ENCODE measurements around the gene PCDHGA8.
"Not testable (repeated sequence)": the region's sequence is repeated elsewhere in the genome, so short reads cannot be mapped to it uniquely, and the experiment has no call there.

The PCDHGA8 gene

DNA sequence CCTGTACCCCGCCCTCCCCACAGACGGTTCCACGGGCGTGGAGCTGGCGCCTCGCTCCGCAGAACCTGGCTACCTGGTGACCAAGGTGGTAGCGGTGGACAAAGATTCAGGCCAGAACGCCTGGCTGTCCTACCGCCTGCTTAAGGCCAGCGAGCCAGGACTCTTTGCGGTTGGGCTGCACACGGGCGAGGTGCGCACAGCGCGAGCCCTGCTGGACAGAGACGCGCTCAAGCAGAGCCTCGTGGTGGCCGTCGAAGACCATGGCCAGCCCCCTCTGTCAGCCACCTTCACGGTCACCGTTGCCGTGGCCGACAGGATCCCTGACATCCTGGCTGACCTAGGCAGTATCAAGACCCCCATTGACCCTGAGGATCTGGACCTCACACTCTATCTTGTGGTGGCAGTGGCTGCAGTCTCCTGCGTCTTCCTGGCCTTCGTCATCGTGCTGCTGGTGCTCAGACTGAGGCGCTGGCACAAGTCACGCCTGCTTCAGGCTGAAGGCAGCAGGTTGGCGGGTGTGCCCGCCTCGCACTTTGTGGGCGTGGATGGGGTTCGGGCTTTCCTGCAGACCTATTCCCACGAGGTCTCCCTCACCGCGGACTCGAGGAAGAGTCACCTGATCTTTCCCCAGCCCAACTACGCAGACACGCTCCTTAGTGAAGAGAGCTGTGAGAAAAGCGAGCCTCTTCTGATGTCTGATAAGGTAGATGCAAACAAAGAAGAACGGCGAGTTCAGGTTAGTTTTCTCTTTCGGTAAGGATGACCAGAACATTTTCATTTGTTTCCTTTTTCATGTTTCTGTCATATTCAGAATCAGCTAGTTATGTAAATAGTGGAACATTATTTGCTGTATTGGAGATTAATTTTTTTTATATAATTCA is 26.2 kb upstream of the PCDHGA8 start:
- DNase-seq = no peak
- in situ Hi-C loops (cut with MboI; ENCODE audit: low pct_unique_long_range_greater_than_20kb, low sequenced_read_pairs) = loop anchor here (25.0 kb wide), 1 partner anchor 196 kb away; no protein-coding TSS in a partner anchor

DNA sequence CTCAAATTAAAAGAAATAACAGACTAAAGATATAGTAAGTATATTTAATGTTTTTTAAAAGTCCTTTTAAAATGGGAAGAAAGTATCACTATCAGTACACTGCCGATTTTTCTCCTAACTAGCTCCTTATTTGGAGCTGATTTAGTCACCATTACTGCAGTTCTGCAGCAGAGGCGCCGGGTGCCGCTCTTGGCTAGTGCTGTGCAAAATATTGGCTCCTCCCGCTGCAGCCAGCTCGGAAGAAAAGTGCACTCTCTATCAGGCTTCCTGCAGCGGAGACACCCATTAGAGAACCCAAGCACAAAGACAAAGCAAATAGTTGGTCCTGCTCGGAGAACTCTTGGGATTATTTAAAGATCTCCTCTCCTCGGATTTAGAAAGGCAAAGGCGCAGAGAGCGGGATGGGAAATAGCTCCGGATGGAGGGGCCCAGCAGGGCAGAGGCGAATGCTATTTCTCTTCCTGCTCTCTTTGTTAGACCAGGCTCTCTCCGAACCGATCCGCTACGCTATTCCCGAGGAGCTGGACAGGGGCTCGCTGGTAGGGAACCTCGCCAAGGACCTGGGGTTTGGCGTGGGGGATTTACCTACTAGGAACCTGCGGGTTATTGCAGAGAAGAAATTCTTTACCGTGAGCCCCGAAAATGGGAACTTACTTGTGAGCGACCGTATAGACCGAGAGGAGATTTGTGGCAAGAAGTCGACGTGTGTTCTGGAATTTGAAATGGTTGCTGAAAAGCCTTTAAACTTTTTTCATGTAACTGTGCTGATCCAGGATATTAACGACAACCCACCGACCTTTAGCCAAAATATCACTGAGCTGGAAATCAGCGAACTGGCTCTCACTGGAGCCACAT is 22.2 kb upstream of the PCDHGA8 start, which contains the start of gene PCDHGB3:
TSS of gene PCDHGB3 (plus strand) at position 249 of the 855 bp plus-strand sequence. CDS start at position 402, 153 bp downstream.
- no peak for DNase-seq
- in situ Hi-C loops (cut with MboI; ENCODE audit: low pct_unique_long_range_greater_than_20kb, low sequenced_read_pairs) = loop anchor here (25.0 kb wide), 1 partner anchor 192 kb away; no protein-coding TSS in a partner anchor

DNA sequence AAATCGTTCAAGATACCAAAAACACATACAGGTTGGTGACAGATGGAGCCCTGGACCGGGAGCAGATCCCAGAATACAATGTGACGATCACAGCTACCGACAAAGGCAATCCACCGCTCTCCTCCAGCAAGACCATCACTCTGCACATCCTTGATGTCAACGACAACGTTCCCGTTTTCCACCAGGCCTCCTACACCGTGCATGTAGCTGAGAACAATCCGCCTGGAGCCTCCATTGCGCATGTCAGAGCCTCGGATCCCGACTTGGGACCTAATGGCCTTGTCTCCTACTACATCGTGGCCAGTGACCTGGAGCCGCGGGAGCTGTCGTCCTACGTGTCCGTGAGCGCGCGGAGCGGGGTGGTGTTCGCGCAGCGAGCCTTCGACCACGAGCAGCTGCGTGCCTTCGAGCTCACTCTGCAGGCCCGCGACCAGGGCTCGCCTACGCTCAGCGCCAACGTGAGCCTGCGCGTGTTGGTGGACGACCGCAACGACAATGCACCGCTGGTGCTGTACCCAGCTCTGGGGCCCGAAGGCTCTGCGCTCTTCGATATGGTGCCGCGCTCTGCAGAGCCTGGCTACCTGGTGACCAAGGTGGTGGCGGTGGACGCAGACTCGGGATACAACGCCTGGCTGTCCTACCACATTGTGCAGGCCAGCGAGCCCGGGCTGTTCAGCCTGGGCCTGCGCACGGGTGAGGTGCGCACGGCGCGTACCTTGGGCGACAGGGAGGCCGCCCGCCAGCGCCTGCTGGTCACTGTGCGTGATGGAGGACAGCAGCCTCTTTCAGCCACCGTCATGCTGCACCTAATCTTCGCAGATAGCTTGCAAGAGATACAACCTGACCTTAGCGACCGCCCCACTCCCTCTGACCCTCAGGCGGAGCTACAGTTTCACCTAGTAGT is 20.6 kb upstream of the PCDHGA8 start:
- no peak for DNase-seq
- in situ Hi-C loops (cut with MboI; ENCODE audit: low pct_unique_long_range_greater_than_20kb, low sequenced_read_pairs) = loop anchor here (25.0 kb wide), 1 partner anchor 190 kb away; no protein-coding TSS in a partner anchor

DNA sequence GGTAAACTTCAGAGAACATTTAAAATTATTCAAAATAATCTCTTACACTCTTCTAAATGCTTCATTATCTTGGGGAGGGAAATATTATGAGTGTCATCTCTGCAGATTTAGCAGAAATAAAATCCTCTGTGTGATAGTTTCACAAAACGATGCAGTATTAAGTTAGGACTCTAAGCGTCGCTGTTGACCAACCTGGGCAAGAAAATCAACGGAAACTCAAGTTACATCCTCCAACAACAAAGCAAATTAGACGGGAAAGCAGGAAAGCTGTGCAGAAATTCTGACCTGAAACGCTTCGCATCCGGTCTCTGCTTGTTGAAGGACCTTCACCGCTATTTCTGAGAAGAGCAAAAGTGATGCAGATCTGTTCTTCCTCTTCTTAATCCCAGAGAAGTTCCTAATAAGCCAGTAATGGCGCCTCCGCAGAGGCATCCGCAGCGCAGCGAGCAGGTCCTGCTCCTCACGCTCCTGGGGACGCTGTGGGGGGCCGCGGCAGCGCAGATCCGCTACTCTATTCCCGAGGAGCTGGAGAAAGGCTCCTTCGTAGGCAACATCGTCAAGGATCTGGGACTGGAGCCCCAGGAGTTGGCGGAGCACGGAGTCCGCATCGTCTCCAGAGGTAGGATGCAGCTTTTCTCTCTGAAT is 18.6 kb upstream of the PCDHGA8 start, which contains the start of gene PCDHGA6:
TSS of gene PCDHGA6 (plus strand) at position 219 of the 645 bp plus-strand sequence. CDS start at position 412, 193 bp downstream.
- no peak for DNase-seq
- in situ Hi-C loops (cut with MboI; ENCODE audit: low pct_unique_long_range_greater_than_20kb, low sequenced_read_pairs) = loop anchor here (25.0 kb wide), 1 partner anchor 189 kb away; no protein-coding TSS in a partner anchor

DNA sequence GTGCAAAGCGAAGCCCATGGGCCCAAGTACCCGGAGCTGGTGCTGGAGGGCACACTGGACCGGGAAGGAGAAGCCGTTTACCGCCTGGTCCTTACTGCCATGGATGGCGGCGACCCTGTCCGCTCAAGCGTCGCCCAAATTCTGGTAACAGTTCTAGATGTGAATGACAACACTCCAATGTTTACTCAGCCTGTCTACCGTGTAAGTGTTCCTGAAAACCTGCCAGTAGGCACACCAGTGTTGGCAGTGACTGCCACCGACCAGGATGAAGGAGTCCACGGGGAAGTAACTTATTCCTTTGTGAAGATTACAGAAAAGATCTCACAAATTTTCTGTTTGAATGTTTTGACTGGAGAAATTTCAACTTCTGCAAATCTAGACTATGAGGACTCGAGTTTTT is 17.8 kb upstream of the PCDHGA8 start:
- DNase-seq = no peak
- in situ Hi-C loops (cut with MboI; ENCODE audit: low pct_unique_long_range_greater_than_20kb, low sequenced_read_pairs) = loop anchor here (25.0 kb wide), 1 partner anchor 188 kb away; no protein-coding TSS in a partner anchor

DNA sequence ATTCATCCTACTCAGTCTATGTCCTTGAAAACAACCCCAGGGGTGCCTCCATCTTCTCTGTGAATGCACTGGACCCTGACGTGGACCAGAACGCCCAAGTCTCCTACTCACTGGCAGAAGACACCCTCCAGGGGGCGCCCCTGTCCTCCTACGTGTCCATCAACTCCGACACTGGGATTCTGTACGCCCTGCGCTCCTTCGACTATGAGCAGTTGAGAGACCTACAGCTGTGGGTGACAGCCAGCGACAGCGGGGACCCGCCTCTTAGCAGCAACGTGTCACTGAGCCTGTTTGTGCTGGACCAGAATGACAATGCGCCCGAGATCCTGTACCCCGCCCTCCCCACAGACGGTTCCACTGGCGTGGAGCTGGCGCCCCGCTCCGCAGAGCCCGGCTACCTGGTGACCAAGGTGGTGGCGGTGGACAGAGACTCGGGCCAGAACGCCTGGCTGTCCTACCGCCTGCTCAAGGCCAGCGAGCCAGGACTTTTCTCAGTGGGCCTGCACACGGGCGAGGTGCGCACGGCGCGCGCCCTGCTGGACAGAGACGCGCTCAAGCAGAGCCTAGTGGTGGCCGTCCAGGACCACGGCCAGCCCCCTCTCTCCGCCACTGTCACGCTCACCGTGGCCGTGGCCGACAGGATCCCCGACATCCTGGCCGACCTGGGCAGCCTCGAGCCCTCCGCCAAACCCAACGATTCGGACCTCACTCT is 16.8 kb upstream of the PCDHGA8 start:
- in situ Hi-C loops (cut with MboI; ENCODE audit: low pct_unique_long_range_greater_than_20kb, low sequenced_read_pairs) = not testable (repeated sequence)

DNA sequence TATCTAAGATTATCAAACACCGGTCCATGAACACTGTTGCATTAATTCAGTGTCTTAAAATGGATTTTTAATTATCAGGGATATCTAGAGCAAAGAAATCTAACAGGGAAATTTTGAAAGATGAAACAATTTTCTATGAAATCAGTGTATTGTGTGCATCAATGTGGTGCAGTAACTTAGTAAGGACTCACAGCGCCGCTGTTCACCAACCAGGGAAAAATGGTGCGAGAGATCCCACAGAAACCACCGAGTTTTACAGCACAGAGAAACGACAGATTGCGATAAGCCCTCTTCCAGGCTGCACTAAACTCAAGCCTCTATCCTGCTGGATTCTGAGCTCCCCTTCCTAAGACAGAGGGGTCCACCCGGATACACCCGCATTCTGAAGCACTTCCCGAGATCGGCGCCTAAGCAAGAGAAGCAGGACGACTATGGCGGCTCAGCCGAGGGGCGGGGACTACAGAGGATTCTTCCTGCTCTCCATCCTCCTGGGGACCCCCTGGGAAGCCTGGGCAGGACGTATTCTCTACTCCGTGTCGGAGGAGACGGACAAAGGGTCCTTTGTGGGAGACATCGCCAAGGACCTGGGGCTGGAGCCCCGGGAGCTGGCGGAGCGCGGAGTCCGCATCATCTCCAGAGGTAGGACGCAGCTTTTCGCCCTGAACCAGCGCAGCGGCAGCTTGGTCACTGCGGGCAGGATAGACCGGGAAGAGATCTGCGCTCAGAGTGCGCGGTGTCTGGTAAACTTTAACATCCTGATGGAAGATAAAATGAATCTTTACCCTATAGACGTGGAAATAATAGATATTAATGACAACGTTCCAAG is 9.8 kb upstream of the PCDHGA8 start, which contains the start of gene PCDHGA7:
TSS of gene PCDHGA7 (plus strand) at position 274 of the 826 bp plus-strand sequence. CDS start at position 432, 158 bp downstream.
- in situ Hi-C loops (cut with MboI; ENCODE audit: low pct_unique_long_range_greater_than_20kb, low sequenced_read_pairs) = no loop called here
- no peak for DNase-seq

More for the DNA sequence above, 16.8 kb upstream of the PCDHGA8 start:
- DNase-seq = not testable (repeated sequence)

DNA sequence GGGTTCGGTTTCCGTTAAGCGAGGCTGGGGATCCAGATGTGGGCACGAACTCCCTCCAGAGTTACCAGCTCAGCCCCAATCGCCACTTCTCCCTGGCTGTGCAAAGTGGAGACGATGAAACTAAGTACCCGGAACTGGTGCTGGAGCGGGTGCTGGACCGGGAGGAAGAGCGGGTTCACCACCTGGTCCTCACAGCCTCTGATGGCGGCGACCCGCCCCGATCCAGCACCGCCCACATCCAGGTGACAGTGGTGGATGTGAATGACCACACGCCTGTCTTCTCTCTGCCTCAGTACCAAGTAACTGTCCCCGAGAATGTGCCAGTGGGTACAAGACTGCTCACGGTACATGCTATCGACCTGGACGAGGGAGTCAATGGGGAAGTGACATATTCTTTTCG is 9.1 kb upstream of the PCDHGA8 start:
- in situ Hi-C loops (cut with MboI; ENCODE audit: low pct_unique_long_range_greater_than_20kb, low sequenced_read_pairs) = no loop called here
- no peak for DNase-seq

DNA sequence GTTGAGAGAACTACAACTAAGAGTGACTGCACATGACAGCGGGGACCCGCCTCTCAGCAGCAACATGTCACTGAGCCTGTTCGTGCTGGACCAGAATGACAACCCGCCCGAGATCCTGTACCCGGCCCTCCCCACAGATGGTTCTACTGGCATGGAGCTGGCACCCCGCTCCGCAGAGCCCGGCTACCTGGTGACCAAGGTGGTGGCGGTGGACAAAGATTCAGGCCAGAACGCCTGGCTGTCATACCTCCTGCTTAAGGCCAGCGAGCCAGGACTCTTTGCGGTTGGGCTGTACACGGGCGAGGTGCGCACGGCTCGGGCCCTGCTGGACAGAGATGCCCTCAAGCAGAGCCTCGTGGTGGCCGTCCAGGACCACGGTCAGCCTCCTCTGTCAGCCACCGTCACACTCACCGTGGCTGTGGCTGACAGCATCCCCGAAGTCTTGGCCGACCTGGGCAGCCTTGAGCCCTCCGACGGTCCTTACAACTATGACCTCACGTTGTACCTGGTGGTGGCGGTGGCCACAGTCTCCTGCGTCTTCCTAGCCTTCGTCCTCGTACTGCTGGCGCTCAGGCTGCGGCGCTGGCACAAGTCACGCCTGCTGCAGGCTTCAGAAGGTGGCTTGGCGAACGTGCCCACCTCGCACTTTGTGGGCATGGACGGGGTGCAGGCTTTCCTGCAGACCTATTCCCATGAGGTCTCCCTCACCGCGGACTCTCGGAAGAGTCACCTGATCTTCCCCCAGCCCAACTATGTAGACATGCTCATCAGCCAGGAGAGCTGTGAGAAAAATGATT is 7.8 kb upstream of the PCDHGA8 start:
- no peak for DNase-seq
- in situ Hi-C loops (cut with MboI; ENCODE audit: low pct_unique_long_range_greater_than_20kb, low sequenced_read_pairs) = no loop called here

DNA sequence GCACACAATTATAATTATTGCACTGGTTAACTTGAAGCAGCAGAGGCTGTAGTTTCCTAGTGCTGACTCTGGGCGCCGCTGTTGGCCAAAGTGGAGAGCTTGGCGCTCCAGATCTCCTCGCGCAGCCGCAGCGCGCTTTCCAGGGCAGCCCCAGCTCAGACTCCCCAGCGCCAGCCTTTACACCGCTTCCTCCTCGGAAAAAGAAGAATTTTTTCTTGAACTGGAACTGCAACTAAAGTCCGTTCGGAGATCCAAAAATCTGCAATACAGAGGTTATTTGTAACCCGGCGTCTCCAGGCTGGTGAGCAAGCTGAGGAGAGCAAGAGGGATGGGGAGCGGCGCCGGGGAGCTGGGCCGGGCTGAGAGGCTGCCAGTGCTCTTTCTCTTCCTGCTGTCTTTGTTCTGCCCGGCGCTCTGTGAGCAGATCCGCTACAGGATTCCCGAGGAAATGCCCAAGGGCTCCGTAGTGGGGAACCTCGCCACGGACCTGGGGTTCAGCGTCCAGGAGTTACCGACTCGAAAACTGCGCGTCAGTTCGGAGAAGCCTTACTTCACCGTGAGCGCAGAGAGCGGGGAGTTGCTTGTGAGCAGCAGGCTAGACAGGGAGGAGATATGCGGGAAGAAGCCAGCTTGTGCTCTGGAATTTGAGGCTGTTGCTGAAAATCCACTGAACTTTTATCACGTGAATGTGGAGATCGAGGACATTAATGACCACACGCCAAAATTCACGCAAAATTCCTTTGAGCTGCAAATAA is 4.7 kb upstream of the PCDHGA8 start, which contains the start of gene PCDHGB4:
TSS of gene PCDHGB4 (plus strand) at position 142 of the 755 bp plus-strand sequence. CDS start at position 329, 187 bp downstream.
- in situ Hi-C loops (cut with MboI; ENCODE audit: low pct_unique_long_range_greater_than_20kb, low sequenced_read_pairs); DNase-seq: not testable (repeated sequence)

DNA sequence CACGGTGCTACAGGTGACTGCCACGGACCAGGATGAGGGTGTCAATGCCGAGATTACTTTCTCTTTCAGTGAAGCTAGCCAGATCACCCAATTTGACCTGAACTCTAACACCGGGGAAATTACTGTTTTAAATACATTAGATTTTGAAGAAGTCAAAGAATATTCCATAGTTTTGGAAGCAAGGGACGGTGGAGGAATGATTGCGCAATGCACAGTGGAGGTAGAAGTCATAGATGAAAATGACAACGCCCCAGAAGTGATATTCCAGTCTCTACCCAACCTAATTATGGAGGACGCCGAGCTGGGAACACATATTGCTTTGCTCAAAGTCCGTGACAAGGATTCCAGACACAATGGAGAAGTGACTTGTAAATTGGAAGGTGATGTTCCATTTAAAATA is 3.8 kb upstream of the PCDHGA8 start:
- in situ Hi-C loops (cut with MboI; ENCODE audit: low pct_unique_long_range_greater_than_20kb, low sequenced_read_pairs) = no loop called here
- no peak for DNase-seq

DNA sequence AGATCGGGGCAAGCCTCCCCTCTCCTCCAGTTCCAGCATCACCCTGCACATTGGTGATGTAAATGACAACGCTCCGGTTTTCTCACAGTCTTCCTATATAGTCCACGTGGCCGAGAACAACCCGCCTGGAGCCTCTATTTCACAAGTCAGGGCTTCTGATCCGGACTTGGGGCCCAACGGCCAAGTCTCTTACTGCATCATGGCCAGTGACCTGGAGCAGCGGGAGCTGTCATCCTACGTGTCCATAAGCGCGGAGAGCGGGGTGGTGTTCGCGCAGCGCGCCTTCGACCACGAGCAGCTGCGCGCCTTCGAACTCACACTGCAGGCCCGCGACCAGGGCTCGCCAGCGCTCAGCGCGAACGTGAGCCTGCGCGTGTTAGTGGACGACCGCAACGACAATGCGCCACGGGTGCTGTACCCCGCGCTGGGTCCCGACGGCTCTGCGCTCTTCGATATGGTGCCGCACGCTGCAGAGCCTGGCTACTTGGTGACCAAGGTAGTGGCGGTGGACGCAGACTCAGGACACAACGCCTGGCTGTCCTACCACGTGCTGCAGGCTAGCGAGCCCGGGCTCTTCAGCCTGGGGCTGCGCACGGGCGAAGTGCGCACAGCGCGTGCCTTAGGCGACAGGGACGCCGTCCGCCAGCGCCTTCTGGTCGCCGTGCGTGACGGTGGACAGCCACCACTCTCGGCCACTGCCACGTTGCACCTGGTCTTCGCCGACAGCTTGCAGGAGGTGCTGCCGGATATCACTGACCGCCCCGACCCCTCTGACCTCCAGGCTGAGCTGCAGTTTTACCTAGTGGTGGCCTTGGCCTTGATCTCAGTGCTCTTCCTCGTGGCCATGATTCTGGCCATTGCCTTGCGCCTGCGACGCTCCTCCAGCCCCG is 3.0 kb upstream of the PCDHGA8 start:
- in situ Hi-C loops (cut with MboI; ENCODE audit: low pct_unique_long_range_greater_than_20kb, low sequenced_read_pairs) = no loop called here
- no peak for DNase-seq

DNA sequence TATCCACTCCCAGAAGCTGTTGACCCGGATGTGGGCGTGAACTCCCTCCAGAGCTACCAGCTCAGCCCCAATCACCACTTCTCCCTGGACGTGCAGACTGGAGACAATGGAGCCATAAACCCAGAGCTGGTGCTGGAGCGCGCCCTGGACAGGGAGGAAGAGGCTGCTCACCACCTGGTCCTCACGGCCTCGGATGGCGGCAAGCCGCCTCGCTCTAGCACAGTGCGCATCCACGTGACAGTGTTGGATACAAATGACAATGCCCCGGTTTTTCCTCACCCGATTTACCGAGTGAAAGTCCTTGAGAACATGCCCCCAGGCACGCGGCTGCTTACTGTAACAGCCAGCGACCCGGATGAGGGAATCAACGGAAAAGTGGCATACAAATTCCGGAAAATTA is 834 bp downstream of the PCDHGA8 start:
- DNase-seq = no peak
- in situ Hi-C loops (cut with MboI; ENCODE audit: low pct_unique_long_range_greater_than_20kb, low sequenced_read_pairs) = no loop called here

Measured in KBM-7 (cell line).